Left lung (tissue), 10 donors: ENCODE results near the gene SLC9C1. TPM values are rescaled to one million over a fixed set of nuclear protein-coding genes. Genes with fewer than 3 reads are reported as not detected.

Experiments used
- ATAC-seq: fragments of 200-7000 bp; cut with Tn5 transposase; one replicate; pipeline ENCODE4 v1.9.1; 2020; ENCODE audit warnings: moderate library complexity
- DNase-seq, 4 donors: peaks; one replicate each; pipeline ENCODE4 v3.0.0-alpha.2; 2013 to 2020
- H3K27ac ChIP-seq, 2 donors: fragments of 200-600 bp; sonication (generic) in 1 of 2; one replicate each; pipeline versions ENCODE4 v1.5.0 to v1.8.0; 2020 to 2021
- H3K27me3 ChIP-seq, 2 donors: fragments of 200-600 bp; sonication (generic) in 1 of 2; one replicate each; pipeline versions ENCODE4 v1.5.0 to v1.8.0; 2020 to 2021
- H3K36me3 ChIP-seq, 2 donors: fragments of 200-600 bp; sonication (generic) in 1 of 2; one replicate each; pipeline versions ENCODE4 v1.5.0 to v1.8.0; 2020 to 2021
- H3K4me1 ChIP-seq, 2 donors: fragments of 200-600 bp; one replicate each; pipeline ENCODE4 v1.8.0; 2021
- H3K4me3 ChIP-seq, 2 donors: fragments of 200-600 bp; sonication (generic) in 1 of 2; one replicate each; pipeline versions ENCODE4 v1.5.0 to v1.8.0; 2020 to 2021; ENCODE audit warnings: mild to moderate bottlenecking in 1 of 2
- H3K9me3 ChIP-seq, 2 donors: fragments of 200-600 bp; sonication (generic) in 1 of 2; one replicate each; pipeline versions ENCODE4 v1.5.0 to v1.8.0; 2020 to 2021
- CTCF ChIP-seq, 2 donors: fragments of 200-600 bp; sonication (generic) in 1 of 2; IDR thresholded peaks; one replicate each; pipeline versions ENCODE4 v1.5.0 to v1.8.0; 2021; ENCODE audit warnings: antibody characterized with exemption in 2 of 2
- intact Hi-C, 2 donors: fragments of 100-400 bp; cut with DNase I; formaldehyde crosslinking; loops; one replicate each; pipeline versions ENCODE4 v1.11.2 to v1.14.2; 2022
- polyA plus RNA-seq, 6 donors: library from polyadenylated mRNA; unstranded; fragments of 120-200 nt; gene quantifications; one replicate each; pipeline ENCODE4 v1.2.1, GENCODE V29; 2013; ENCODE audit not compliant: insufficient read length in 6 of 6
- total RNA-seq, 2 donors: library from RNA; stranded (reverse); fragmentation: NEBNext Ultra II Directional; extraction: Animal tissue kit (Norgen Biotek cat#: 25700); gene quantifications; one replicate each; pipeline ENCODE4 v1.2.1, GENCODE V29; 2021
- donor health status: DM: no; HTN: yes; CAD: no.
- donor health status: DM: no; HTN: no; CAD: no.

Gene SLC9C1
- total and polyA plus RNA-seq, 8 donors = 0.20 to 1.3 (median 0.61) TPM; not detected in 1

GRCh38 chr3:112298781-112299180 is 4.8 kb upstream of the SLC9C1 start:
- DNase-seq (no peak), ATAC-seq (no peak)
- intact Hi-C loops = loop anchor here in 1 of 2 donors (10.0 kb wide), 1 partner anchor 226 kb away; no protein-coding TSS in a partner anchor
- Histone ChIP-seq H3K27ac (no peak overlapping the region), H3K4me3 (no peak overlapping the region), H3K36me3 (no peaks in the 10 kb centered on the region), H3K27me3 (no peaks in the 10 kb centered on the region), H3K4me1 (peaks cover 0 to 23% of the 10 kb centered on the region in 2 donors), H3K9me3 (no peaks in the 10 kb centered on the region)
- TF ChIP-seq CTCF (IDR thresholded peaks at IDR 0.05) = no peak

- Histone ChIP-seq H3K27ac (no peak overlapping the region), H3K4me1 (peaks cover 0 to 12% of the 10 kb centered on the region in 2 donors), H3K36me3 (no peaks in the 10 kb centered on the region), H3K9me3 (no peaks in the 10 kb centered on the region), H3K4me3 (no peak overlapping the region), H3K27me3 (no peaks in the 10 kb centered on the region)
- TF ChIP-seq CTCF (IDR thresholded peaks at IDR 0.05) = no peak
- ATAC-seq (no peak), DNase-seq (no peak)
- intact Hi-C loops = loop anchor here in 1 of 2 donors (10.0 kb wide), 1 partner anchor 227 kb away; no protein-coding TSS in a partner anchor
Observed at GRCh38 chr3:112297714-112298113, 3.7 kb upstream of the SLC9C1 start.

GRCh38 chr3:112289011-112289410 is 5.0 kb downstream of the SLC9C1 start:
- Histone ChIP-seq H3K27me3 (no peaks in the 10 kb centered on the region), H3K36me3 (no peaks in the 10 kb centered on the region), H3K4me1 (no peaks in the 10 kb centered on the region), H3K27ac (no peak overlapping the region), H3K4me3 (no peak overlapping the region), H3K9me3 (no peaks in the 10 kb centered on the region)
- DNase-seq (no peak), ATAC-seq (no peak)
- TF ChIP-seq CTCF (IDR thresholded peaks at IDR 0.05) = no peak
- intact Hi-C loops = no loop called here

GRCh38 chr3:112280266-112280665 is 13.8 kb downstream of the SLC9C1 start:
- intact Hi-C loops = no loop called here
- ATAC-seq = no peak
- TF ChIP-seq CTCF (IDR thresholded peaks at IDR 0.05) = no peak
- Histone ChIP-seq H3K4me1 (no peaks in the 10 kb centered on the region), H3K27me3 (no peaks in the 10 kb centered on the region), H3K36me3 (no peaks in the 10 kb centered on the region), H3K4me3 (no peak overlapping the region), H3K9me3 (no peaks in the 10 kb centered on the region), H3K27ac (no peak overlapping the region)
- DNase-seq = no peak

GRCh38 chr3:112273536-112273935 is 20.5 kb downstream of the SLC9C1 start:
- no peaks in the 10 kb centered on the region for H3K4me1 ChIP-seq
- no peaks in the 10 kb centered on the region for H3K36me3 ChIP-seq
- H3K9me3 ChIP-seq = no peaks in the 10 kb centered on the region
- DNase-seq (no peak), ATAC-seq (no peak)
- H3K4me3 ChIP-seq = no peak overlapping the region
- intact Hi-C loops = no loop called here
- H3K27me3 ChIP-seq = no peaks in the 10 kb centered on the region
- H3K27ac ChIP-seq = no peak overlapping the region
- TF ChIP-seq CTCF (IDR thresholded peaks at IDR 0.05) = no peak
